WI38 (cell line): ENCODE results near the gene MKS1.

Source experiments
- H3K4me3 ChIP-seq: 2 replicates; pipeline ENCODE4 v1.5.1; 2011; ENCODE audit warnings: low read depth, mild to moderate bottlenecking, control low read depth, low read length
- TF ChIP-seq, protein P1 (sequence below): IDR thresholded peaks from 2 replicates; pipeline ENCODE4 v1.5.1; 2012; ENCODE audit warnings: low read depth, mild to moderate bottlenecking, control low read depth, low read length

Gene MKS1

DNA sequence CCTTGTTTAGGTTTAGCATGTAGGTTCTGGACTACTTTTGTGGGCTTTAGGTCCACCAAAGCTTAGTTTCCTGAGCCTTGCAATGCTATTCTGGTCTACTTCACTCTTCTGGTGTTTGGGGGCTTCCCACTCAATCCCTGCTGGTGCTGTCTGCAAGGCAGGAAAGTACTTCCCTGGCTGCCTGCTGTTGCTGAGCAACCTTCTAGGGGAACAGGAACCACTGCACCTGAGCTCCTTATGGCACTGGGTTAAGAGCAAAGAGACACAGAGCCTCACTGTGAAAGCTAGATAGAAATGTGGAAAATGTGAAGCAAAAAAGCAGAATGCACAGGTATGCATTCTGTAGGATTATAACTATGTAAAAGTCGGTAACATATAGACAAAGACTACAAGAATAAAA, 44.7 kb upstream of the MKS1 start:
- TF ChIP-seq, protein P1, sequence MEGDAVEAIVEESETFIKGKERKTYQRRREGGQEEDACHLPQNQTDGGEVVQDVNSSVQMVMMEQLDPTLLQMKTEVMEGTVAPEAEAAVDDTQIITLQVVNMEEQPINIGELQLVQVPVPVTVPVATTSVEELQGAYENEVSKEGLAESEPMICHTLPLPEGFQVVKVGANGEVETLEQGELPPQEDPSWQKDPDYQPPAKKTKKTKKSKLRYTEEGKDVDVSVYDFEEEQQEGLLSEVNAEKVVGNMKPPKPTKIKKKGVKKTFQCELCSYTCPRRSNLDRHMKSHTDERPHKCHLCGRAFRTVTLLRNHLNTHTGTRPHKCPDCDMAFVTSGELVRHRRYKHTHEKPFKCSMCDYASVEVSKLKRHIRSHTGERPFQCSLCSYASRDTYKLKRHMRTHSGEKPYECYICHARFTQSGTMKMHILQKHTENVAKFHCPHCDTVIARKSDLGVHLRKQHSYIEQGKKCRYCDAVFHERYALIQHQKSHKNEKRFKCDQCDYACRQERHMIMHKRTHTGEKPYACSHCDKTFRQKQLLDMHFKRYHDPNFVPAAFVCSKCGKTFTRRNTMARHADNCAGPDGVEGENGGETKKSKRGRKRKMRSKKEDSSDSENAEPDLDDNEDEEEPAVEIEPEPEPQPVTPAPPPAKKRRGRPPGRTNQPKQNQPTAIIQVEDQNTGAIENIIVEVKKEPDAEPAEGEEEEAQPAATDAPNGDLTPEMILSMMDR = no peak
- H3K4me3 ChIP-seq = no peak overlapping the region

DNA sequence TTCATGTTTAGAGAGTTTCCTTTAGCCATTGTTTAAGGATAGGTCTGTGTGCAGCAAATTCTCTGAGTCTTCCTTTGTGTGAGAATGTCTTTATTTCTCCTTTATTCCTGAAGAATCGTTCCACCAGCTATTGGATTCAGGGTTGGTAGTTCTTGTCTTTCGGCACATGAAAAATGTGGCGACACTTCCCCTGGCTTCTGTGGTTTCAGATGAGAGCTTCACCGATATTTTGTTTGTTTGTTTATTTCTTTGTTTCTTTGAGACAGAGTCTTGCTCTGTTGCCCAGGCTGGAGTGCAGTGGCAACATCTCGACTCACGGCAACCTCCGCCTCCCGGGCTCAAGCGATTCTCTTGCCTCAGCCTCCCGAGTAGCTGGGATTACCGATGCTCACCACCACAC, 43.1 kb upstream of the MKS1 start:
- TF ChIP-seq, protein P1 = no peak
- H3K4me3 ChIP-seq = no peak overlapping the region

DNA sequence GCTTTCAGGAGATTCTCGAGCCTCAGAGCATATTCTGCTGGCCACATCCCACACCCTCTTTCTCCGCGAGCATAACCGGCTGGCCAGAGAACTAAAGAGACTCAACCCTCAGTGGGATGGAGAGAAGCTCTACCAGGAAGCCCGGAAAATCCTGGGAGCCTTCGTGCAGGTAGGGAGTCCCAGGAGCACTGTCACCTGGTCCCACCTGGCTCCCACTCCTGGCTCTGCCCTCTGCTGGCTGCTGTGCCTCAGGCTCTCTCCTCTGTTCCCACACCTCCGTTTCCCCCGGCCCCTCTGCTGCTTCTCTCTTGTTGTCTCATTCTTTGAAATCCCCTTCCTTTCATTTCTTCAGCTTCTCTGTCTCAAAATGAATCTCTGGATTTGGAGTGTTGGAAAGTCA, 35.7 kb upstream of the MKS1 start:
- TF ChIP-seq, protein P1 = no peak
- no peak overlapping the region for H3K4me3 ChIP-seq

DNA sequence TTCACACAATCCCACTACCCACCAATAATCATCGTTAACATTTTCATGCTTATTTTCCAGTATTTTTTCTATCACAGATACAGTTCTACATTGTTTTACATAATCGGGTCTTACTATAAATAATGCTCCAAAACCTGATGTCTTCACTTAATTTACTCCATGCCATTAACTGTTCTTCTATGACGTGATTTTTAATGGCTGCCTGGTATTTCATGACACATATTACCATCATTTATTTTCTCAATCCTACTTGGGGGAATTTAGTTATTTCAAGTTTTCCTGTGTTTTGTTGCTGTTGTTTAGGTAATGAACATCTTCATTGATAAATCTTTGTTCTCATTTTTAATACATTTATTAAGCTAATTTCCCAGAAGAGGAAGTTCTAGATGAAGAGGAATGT, 34.0 kb upstream of the MKS1 start:
- TF ChIP-seq, protein P1 = no peak
- H3K4me3 ChIP-seq = no peak overlapping the region

DNA sequence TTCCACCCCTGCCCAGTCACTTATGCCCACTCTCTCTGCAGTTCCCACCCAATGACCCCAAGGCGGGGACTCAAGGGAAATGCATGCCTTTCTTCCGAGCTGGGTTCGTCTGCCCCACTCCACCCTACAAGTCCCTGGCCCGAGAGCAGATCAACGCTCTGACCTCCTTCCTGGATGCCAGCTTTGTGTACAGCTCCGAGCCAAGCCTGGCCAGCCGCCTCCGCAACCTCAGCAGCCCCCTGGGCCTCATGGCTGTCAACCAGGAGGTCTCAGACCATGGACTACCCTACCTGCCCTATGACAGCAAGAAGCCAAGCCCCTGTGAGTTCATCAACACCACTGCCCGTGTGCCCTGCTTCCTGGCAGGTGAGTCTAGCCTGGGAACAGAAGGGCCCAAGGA, 33.1 kb upstream of the MKS1 start:
- H3K4me3 ChIP-seq = no peak overlapping the region
- TF ChIP-seq, protein P1 = no peak

DNA sequence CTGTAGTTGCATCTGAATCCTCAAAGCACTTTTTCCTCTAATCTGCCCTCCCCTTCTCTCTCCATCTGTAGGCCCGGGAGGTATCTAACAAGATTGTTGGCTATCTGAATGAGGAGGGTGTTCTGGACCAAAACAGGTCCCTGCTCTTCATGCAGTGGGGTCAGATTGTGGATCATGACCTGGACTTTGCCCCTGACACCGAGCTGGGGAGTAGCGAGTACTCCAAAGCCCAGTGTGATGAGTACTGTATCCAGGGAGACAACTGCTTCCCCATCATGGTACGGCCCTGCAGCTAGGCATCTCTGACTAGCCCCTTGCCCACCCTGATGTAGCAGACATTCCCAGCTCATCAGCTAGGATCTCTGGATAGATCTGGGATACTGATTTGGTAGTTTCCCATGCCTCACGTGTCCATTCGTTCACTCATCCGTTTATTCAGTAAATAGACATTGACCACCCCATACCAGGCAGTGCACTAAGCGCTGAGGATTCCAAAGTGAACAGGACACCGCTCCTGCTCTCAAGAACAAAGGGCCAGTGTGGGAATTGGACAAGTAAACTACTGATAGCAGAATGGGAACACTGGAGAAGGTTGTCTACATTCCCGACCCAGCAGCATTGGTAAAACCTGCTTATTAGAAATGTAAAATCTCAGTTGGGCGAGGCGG, 31.4 kb upstream of the MKS1 start:
- no peak overlapping the region for H3K4me3 ChIP-seq
- TF ChIP-seq, protein P1 = no peak

DNA sequence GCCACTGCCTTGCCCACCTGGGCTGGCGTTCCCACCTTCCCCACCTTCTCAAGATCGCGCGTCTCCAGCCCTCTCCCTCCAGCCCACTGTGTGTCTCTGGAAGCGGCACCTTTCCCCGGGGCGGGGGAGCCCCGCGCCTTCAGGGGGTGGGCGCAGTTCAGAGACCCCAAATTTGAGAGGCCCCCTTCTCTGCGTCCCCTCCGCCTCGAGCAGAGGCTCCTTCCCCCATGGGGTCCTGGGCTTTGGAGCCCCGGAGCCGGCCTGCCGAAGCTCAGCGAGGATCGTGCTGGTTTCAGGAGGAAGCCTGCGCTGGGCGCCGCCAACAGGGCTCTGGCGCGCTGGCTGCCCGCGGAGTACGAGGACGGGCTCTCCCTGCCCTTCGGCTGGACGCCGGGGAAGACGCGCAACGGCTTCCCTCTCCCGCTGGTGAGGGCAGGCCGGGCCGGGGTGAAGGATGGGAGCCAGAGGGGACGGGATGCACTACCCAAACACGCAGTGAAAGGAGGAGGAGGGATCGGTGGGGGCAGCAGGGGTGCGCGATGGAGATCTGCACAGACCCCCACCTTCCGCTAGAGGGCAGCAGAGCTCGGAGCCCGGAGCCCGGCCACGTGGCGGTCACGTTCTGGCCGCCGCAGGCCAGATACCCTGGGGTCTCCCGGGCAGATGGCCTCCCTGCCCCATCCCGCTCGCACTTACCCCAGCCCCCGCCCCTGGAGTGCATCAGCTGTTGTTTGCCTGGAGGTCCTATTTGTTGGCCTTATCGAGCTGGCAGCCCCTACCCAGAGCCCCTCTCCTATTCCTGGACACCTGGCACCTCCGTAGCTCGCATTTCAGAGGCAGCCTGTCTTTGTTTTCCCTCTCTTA, 30.4 kb upstream of the MKS1 start:
- peak overlapping the region; percentile 44 for H3K4me3 ChIP-seq
- TF ChIP-seq, protein P1 = peak; percentile 92
